DND-41 (cell line): ENCODE results near the gene GRK2.

Experiments
- ATAC-seq: fragments of 200-7000 bp; cut with Tn5 transposase; 3 replicates; pipeline ENCODE4 v1.9.1; 2021; ENCODE audit warnings: low read depth; ENCODE audit not compliant: insufficient read depth
- DNase-seq: peaks from one replicate; pipeline ENCODE4 v3.0.0-alpha.2; 2020
- H2AFZ ChIP-seq: 2 replicates; pipeline ENCODE4 v1.6.0; 2012; ENCODE audit warnings: low read depth, low read length
- H3K27ac ChIP-seq: 2 replicates; pipeline ENCODE4 v1.5.1; 2012; ENCODE audit warnings: low read length, inconsistent platforms
- H3K27me3 ChIP-seq: fragments of 200-600 bp; sonication (generic); 2 replicates; pipeline ENCODE4 v1.6.0; 2012; ENCODE audit warnings: low read length, mild to moderate bottlenecking, inconsistent platforms; ENCODE audit not compliant: insufficient read depth, poor library complexity
- H3K36me3 ChIP-seq: 2 replicates; pipeline ENCODE4 v1.5.1; 2012; ENCODE audit warnings: low read length, inconsistent platforms; ENCODE audit not compliant: insufficient read depth
- H3K4me1 ChIP-seq: 2 replicates; pipeline ENCODE4 v1.5.1; 2012; ENCODE audit warnings: mild to moderate bottlenecking, low read length; ENCODE audit not compliant: insufficient read depth
- H3K4me2 ChIP-seq: 2 replicates; pipeline ENCODE4 v1.6.0; 2012; ENCODE audit warnings: mild to moderate bottlenecking, moderate library complexity, low read length, inconsistent platforms; ENCODE audit not compliant: insufficient read depth
- H3K4me3 ChIP-seq, 2 experiments: fragments of 200-600 bp in 1 of 2; shearing (Covaris generic) in 1 of 2; 2 replicates each; pipeline ENCODE4 v1.5.1; 2012 to 2016; ENCODE audit warnings: inconsistent platforms in 2 of 2, low read length in 2 of 2, mild to moderate bottlenecking in 2 of 2, low read depth in 1 of 2, moderate library complexity in 1 of 2
- H3K79me2 ChIP-seq: 2 replicates; pipeline ENCODE4 v1.6.0; 2012; ENCODE audit warnings: low read length, inconsistent platforms; ENCODE audit not compliant: insufficient read depth
- H3K9ac ChIP-seq: 2 replicates; pipeline ENCODE4 v1.6.0; 2012; ENCODE audit warnings: low read depth, mild to moderate bottlenecking, inconsistent platforms, low read length, moderate library complexity
- H3K9me3 ChIP-seq: 2 replicates; pipeline ENCODE4 v1.5.1; 2012; ENCODE audit warnings: low read length, moderate library complexity, mild to moderate bottlenecking, inconsistent platforms; ENCODE audit not compliant: insufficient read depth, severe bottlenecking
- H4K20me1 ChIP-seq: 2 replicates; pipeline ENCODE4 v1.6.0; 2012; ENCODE audit warnings: low read length; ENCODE audit not compliant: insufficient read depth
- EZH2 ChIP-seq: IDR thresholded peaks from 3 replicates; pipeline ENCODE4 v1.6.1; 2012; ENCODE audit warnings: borderline replicate concordance, low read depth, mild to moderate bottlenecking, moderate library complexity, low read length, inconsistent platforms; ENCODE audit not compliant: severe bottlenecking
- TF ChIP-seq, protein P1 (sequence below): IDR thresholded peaks from 2 replicates; pipeline ENCODE4 v1.5.1; 2012; ENCODE audit warnings: borderline replicate concordance, low read length, moderate library complexity, mild to moderate bottlenecking; ENCODE audit not compliant: poor library complexity, severe bottlenecking; ENCODE audit errors: extremely low read depth

GRK2 gene

DNA sequence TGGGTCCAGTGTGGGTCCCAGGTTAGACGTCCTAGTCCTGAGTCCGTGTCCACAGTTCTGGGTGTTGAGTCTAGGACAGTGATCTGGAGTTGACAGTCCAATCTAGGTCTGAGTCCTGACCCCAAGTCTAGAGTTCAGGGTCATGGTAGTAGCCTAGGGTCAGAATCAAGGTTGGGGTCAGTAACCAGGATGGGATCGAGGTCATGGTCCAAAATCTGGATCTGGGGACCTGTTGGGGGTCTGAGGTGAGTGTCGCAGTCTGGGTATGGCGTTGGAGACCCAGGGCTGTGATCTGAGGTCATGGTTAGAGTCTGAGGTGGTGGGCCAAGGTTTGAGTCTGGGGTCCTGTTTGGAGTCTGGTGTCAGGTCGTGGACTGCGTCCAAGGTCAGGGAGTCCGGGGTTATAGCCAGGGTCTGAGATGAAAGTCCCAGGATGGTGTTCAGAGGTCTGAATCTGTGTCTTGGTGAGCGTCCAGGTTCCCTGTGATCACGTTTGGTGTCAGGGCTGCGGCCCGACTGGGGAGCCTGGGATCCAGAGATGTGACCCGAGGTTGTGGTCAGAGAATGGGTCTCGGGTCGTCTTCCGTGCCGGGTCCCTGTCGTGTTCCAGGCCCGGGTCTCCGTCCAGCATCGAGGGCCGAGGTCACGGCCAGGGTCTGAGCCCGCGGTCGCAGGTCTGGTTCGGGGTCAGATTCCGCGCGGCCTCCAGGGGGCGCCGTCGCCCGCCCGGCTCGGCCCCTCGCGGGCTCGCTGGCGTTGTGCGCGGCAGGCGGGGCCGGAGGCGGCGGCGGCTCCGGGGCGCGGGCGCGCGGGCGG is 432 bp upstream of the GRK2 start:
- Histone ChIP-seq H2AFZ (peak overlapping the region; percentile 74), H3K9ac (peak overlapping the region; percentile 51), H3K4me2 (peak overlapping the region; percentile 70), H3K4me1 (peaks cover 62% of the 10 kb centered on the region), H4K20me1 (peaks cover 39% of the 10 kb centered on the region), H3K9me3 (no peaks in the 10 kb centered on the region), H3K27ac (peak overlapping the region; percentile 71), H3K79me2 (peaks cover 50% of the 10 kb centered on the region), H3K36me3 (peaks cover 42% of the 10 kb centered on the region), H3K4me3 (peak overlapping the region in 1 of 2 experiments; percentile 84; a peak in 2 of 4 replicates), H3K27me3 (no peaks in the 10 kb centered on the region)
- ATAC-seq (peak; percentile 30), DNase-seq (peak; percentile 73)
- TF ChIP-seq, protein P1, sequence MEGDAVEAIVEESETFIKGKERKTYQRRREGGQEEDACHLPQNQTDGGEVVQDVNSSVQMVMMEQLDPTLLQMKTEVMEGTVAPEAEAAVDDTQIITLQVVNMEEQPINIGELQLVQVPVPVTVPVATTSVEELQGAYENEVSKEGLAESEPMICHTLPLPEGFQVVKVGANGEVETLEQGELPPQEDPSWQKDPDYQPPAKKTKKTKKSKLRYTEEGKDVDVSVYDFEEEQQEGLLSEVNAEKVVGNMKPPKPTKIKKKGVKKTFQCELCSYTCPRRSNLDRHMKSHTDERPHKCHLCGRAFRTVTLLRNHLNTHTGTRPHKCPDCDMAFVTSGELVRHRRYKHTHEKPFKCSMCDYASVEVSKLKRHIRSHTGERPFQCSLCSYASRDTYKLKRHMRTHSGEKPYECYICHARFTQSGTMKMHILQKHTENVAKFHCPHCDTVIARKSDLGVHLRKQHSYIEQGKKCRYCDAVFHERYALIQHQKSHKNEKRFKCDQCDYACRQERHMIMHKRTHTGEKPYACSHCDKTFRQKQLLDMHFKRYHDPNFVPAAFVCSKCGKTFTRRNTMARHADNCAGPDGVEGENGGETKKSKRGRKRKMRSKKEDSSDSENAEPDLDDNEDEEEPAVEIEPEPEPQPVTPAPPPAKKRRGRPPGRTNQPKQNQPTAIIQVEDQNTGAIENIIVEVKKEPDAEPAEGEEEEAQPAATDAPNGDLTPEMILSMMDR: peak; percentile 81
- no peak for TF ChIP-seq EZH2

DNA sequence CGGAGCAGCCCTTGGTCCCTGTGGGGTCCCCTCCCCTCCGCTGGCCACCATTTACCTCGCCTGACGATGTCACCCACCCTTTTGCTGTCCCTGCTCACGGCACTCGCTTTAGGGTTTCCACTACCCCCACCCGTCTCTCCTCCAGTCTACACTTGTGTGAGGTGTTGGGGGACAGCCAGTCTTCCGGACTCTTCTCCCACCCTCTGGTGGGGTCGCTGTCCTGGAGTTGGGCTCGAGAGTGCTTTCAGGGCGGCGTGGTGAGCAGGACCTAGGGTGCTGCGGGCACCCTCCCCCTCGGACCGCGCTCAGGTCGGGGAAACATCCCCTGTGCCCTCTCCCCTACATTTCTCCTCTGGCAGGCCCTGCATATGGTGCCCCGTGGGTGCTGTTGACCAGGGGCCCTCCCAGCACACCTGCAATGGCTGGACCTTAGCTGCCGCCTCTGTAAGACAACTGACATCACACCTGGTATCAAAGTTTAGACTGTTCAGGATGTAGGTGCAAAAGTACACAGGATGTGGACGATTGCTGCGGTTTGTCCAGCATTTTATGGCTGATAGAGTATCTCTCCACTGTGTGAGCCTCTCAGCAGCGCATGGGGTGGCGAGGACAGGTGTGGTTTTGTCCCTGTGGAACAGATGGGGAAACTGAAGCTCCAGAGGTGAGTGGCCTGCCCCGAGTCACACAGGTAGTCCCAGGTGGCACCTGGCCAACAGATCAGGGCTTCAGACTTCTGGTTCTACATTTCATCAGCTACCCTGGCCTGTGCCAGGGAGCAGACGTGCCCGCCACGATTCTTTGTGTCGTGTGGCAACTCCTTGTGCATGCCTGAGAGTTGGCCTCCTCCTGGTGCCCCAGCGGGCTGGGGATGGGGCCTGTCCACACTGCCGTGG is 1.2 kb downstream of the GRK2 start:
- TF ChIP-seq, protein P1: peak; percentile 17
- TF ChIP-seq EZH2: no peak
- H3K79me2 ChIP-seq: peaks cover 66% of the 10 kb centered on the region
- H3K4me1 ChIP-seq: peaks cover 72% of the 10 kb centered on the region
- H2AFZ ChIP-seq: no peak overlapping the region
- H3K9ac ChIP-seq: peak overlapping the region; percentile 95
- DNase-seq (peak; percentile 55), ATAC-seq (peak; percentile 5; the same call in 1 of the 3 replicates)
- H3K27me3 ChIP-seq: no peaks in the 10 kb centered on the region
- peaks cover 58% of the 10 kb centered on the region for H3K36me3 ChIP-seq
- H4K20me1 ChIP-seq: peaks cover 55% of the 10 kb centered on the region
- peak overlapping the region; percentile 95 for H3K27ac ChIP-seq
- no peaks in the 10 kb centered on the region for H3K9me3 ChIP-seq
- peak overlapping the region; percentile 96 for H3K4me2 ChIP-seq
- peak overlapping the region; percentile 84 to 85 for H3K4me3 ChIP-seq

DNA sequence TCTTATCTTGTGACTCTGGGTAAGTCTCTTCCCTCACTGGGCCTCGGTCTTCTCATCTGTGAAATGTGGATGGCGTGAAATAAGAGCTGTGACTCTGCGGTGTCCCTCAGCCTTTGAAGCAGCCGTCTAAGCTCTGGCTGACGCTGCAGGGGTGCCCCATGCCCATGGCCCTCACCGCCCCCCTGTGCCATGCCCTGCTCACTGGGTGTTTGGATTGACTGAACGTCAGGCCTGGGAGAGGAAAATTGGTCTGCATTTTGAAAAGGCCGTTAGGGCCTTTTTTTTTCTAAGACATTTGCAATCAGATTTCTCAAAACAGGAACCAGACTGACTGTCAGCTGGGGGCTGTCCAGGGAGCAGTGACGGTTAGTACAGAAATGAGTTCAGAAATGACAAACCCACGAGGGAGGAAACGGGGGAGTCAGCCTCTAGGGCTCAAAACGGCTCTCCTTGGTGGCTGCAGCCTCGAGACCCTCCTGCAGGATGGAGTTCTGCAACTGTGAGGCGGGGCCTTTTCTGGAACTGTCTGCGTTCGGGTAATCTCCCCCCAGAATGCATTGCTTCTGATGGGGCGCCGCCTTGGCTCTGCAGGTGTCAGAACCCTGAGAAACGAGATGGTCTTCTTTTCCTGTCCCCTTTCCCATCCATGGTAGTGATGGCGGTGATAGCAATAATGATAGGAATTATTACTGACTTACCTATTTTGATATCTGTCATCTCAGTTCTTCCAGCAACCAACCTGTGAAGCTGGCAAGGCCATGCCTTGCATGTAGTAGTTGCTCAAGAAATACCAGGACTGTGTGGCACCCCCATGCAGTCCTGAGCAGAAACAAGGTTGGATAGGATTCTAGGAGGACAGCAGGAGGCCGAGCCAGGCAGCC is 2.0 kb downstream of the GRK2 start:
- H3K27ac ChIP-seq: peak overlapping the region; percentile 95
- H3K4me2 ChIP-seq: peak overlapping the region; percentile 96
- H2AFZ ChIP-seq: no peak overlapping the region
- peaks cover 72% of the 10 kb centered on the region for H3K4me1 ChIP-seq
- peaks cover 67% of the 10 kb centered on the region for H3K36me3 ChIP-seq
- peak; percentile 57 for ATAC-seq
- H3K79me2 ChIP-seq: peaks cover 75% of the 10 kb centered on the region
- peak overlapping the region; percentile 95 for H3K9ac ChIP-seq
- peaks cover 64% of the 10 kb centered on the region for H4K20me1 ChIP-seq
- peak overlapping the region; percentile 84 to 85; a peak in 3 of 4 replicates for H3K4me3 ChIP-seq
- TF ChIP-seq, protein P1: no peak
- TF ChIP-seq EZH2: no peak
- peak; percentile 77 for DNase-seq
- H3K9me3 ChIP-seq: no peaks in the 10 kb centered on the region
- H3K27me3 ChIP-seq: no peaks in the 10 kb centered on the region
